Stimulated activated naive CD8-positive, alpha-beta T cell treated with anti-CD3 and anti-CD28 coated beads, Interleukin-15, Interleukin-2, amounts not matched to agents 100 U/mL and 50 U/mL, for 24 hours (primary cell): ENCODE measurements around the gene CELSR1.
"Not testable (repeated sequence)": the region's sequence is repeated elsewhere in the genome, so short reads cannot be mapped to it uniquely, and the experiment has no call there.

Experiments used
- ATAC-seq: fragments of 150-1000 bp; cut with Tn5 transposase; one replicate; pipeline ENCODE4 v1.10.0; 2021
- DNase-seq: peaks from one replicate; pipeline ENCODE4 v3.0.0; 2021

CELSR1 gene

GRCh38 chr22:46320166-46320710 lies 217.2 kb downstream of the CELSR1 start:
- no peak for ATAC-seq

GRCh38 chr22:46319319-46319718 lies 218.1 kb downstream of the CELSR1 start:
- DNase-seq (no peak), ATAC-seq (no peak)

More at GRCh38 chr22:46320166-46320710, 217.2 kb downstream of the CELSR1 start:
- DNase-seq: no peak

- DNase-seq (no peak), ATAC-seq (no peak)
These were observed 218.8 kb downstream of the CELSR1 start for GRCh38 chr22:46318576-46318975.

- DNase-seq (no peak), ATAC-seq (no peak)
These were observed 219.8 kb downstream of the CELSR1 start for GRCh38 chr22:46317646-46318045.

- no peak for DNase-seq
- no peak for ATAC-seq
These were observed 221.4 kb downstream of the CELSR1 start for GRCh38 chr22:46315976-46316375.

- not testable (repeated sequence) for ATAC-seq, DNase-seq
These were observed 224.6 kb downstream of the CELSR1 start for GRCh38 chr22:46312848-46313247.

GRCh38 chr22:46312056-46312455 lies 225.4 kb downstream of the CELSR1 start:
- DNase-seq: no peak
- ATAC-seq: no peak
